Testis (tissue), 2 donors: Measurements from ENCODE around the gene DRD1.

Source experiments
- POLR2A ChIP-seq: fragments of 450-650 bp; IDR thresholded peaks from one replicate; pipeline ENCODE4 v1.6.1; 2017; ENCODE audit warnings: antibody characterized with exemption, mild to moderate bottlenecking, moderate library complexity
- TF ChIP-seq, protein P1 (sequence below), 3 experiments: fragments of 450-650 bp in 2 of 3; fragments of 200-600 bp in 1 of 3; sonication (generic) in 1 of 3; IDR thresholded peaks; one replicate each; pipeline ENCODE4 v1.5.1; 2016 to 2019; ENCODE audit warnings: antibody characterized with exemption in 3 of 3, mild to moderate bottlenecking in 2 of 3, moderate library complexity in 1 of 3

DNA sequence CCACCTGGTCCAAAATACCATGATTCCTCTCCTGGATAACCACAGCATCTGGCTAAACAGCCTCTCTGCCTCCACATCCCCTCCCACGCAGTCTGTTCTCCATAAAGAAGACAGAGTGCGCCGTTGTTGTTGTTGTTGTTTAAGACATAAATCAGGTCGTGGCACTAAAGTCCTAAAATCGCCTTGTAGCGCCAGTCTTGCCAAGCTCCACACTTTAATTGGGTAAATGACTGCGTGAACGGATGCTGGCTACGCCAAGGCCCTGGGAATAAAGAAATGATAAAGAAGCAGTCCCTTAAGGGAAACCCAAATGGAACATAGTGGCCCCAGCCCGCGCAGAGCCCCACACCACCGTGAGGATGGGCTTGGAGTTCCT, 34.0 kb upstream of the DRD1 start:
- TF ChIP-seq, protein P1, sequence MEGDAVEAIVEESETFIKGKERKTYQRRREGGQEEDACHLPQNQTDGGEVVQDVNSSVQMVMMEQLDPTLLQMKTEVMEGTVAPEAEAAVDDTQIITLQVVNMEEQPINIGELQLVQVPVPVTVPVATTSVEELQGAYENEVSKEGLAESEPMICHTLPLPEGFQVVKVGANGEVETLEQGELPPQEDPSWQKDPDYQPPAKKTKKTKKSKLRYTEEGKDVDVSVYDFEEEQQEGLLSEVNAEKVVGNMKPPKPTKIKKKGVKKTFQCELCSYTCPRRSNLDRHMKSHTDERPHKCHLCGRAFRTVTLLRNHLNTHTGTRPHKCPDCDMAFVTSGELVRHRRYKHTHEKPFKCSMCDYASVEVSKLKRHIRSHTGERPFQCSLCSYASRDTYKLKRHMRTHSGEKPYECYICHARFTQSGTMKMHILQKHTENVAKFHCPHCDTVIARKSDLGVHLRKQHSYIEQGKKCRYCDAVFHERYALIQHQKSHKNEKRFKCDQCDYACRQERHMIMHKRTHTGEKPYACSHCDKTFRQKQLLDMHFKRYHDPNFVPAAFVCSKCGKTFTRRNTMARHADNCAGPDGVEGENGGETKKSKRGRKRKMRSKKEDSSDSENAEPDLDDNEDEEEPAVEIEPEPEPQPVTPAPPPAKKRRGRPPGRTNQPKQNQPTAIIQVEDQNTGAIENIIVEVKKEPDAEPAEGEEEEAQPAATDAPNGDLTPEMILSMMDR (IDR thresholded peaks at IDR 0.05): no peak
- TF ChIP-seq POLR2A: no peak
